ENCODE data around the gene MEGF6.

GRCh38 chr1:3442331-3442730 lies 169.0 kb downstream of the MEGF6 start:
- TF ChIP-seq CTCF (IDR thresholded peaks at IDR 0.05) (no peak), POLR2A (IDR thresholded peaks at IDR 0.05) (no peak)

All from heart left ventricle (tissue), 13 donors.